ENCODE results near the gene LHPP.
"Not testable (repeated sequence)": the region's sequence is repeated elsewhere in the genome, so short reads cannot be mapped to it uniquely, and the experiment has no call there.

LHPP gene

GRCh38 chr10:124578231-124579010 is 116.8 kb downstream of the LHPP start:
- H3K27ac ChIP-seq: peak overlapping the region; percentile 70
- POLR2A ChIA-PET (ENCODE audit: low non-redundant PET): no interaction called here
- TF ChIP-seq CTCF (conservative IDR thresholded peaks at IDR 0.05; ENCODE audit: low read depth): no peak
- CTCF ChIA-PET: interaction anchor here (0.8 to 1.1 kb wide), 4 partner anchors 9 to 167 kb away, joined by 3 read pairs; no protein-coding TSS in a partner anchor
- DNase-seq (ENCODE audit: low spot score): no peak

GRCh38 chr10:124579011-124579399 is 117.4 kb downstream of the LHPP start:
- peak; percentile 68 for DNase-seq (ENCODE audit: low spot score)
- ChIA-PET CTCF (interaction anchor here (0.6 to 1.1 kb wide), 5 partner anchors 10 to 167 kb away, joined by 3 read pairs; no protein-coding TSS in a partner anchor), POLR2A (ENCODE audit: low non-redundant PET) (no interaction called here)

GRCh38 chr10:124586142-124586541 is 124.5 kb downstream of the LHPP start:
- ChIA-PET POLR2A (ENCODE audit: low non-redundant PET) (no interaction called here), CTCF (no interaction called here)

More at GRCh38 chr10:124579011-124579399, 117.4 kb downstream of the LHPP start:
- no peak for TF ChIP-seq CTCF (conservative IDR thresholded peaks at IDR 0.05; ENCODE audit: low read depth)
- H3K27ac ChIP-seq: peak overlapping the region; percentile 70

GRCh38 chr10:124587811-124588211 is 126.2 kb downstream of the LHPP start:
- no peak for DNase-seq (ENCODE audit: low spot score)
- no peak overlapping the region for H3K27ac ChIP-seq
- ChIA-PET CTCF (no interaction called here), POLR2A (ENCODE audit: low non-redundant PET) (no interaction called here)
- no peak for TF ChIP-seq CTCF (conservative IDR thresholded peaks at IDR 0.05; ENCODE audit: low read depth)

More at GRCh38 chr10:124586142-124586541, 124.5 kb downstream of the LHPP start:
- H3K27ac ChIP-seq: no peak overlapping the region
- no peak for TF ChIP-seq CTCF (conservative IDR thresholded peaks at IDR 0.05; ENCODE audit: low read depth)
- no peak for DNase-seq (ENCODE audit: low spot score)

- H3K27ac ChIP-seq; POLR2A ChIA-PET (ENCODE audit: low non-redundant PET); DNase-seq (ENCODE audit: low spot score): not testable (repeated sequence)
- CTCF ChIA-PET: interaction anchor here (0.7 kb wide), 1 partner anchor 174 kb away, joined by 3 read pairs; no protein-coding TSS in a partner anchor
Observed at GRCh38 chr10:124588341-124588735, 126.7 kb downstream of the LHPP start.

GRCh38 chr10:124588736-124589490 is 127.3 kb downstream of the LHPP start:
- H3K27ac ChIP-seq: no peak overlapping the region
- DNase-seq (ENCODE audit: low spot score): no peak
- ChIA-PET POLR2A (ENCODE audit: low non-redundant PET) (no interaction called here), CTCF (interaction anchor here (0.7 to 0.8 kb wide), 2 partner anchors 25 to 174 kb away, joined by 3 to 4 read pairs; no protein-coding TSS in a partner anchor)
- TF ChIP-seq CTCF (conservative IDR thresholded peaks at IDR 0.05; ENCODE audit: low read depth): no peak

Measured in RWPE1 (cell line).